HG03558 (cell line): Measurements from ENCODE around the gene CARMIL3.

Source experiments
- ATAC-seq: cut with Tn5 transposase; IDR thresholded peaks from one replicate; pipeline ENCODE4 v1.9.1; 2021; ENCODE audit warnings: moderate number of reproducible peaks; ENCODE audit not compliant: unreplicated experiment; ENCODE audit errors: extremely low read depth

The CARMIL3 gene

GRCh38 chr14:24060443-24060842, 8.6 kb downstream of the CARMIL3 start:
- no peak for ATAC-seq

GRCh38 chr14:24060984-24061913, 9.4 kb downstream of the CARMIL3 start:
- no peak for ATAC-seq

GRCh38 chr14:24062216-24062980, 10.6 kb downstream of the CARMIL3 start:
- no peak for ATAC-seq

GRCh38 chr14:24063263-24063836, 11.5 kb downstream of the CARMIL3 start:
- ATAC-seq = no peak

GRCh38 chr14:24064091-24064795, 12.4 kb downstream of the CARMIL3 start:
- no peak for ATAC-seq

- ATAC-seq = no peak
Observed at GRCh38 chr14:24064856-24065255, 13.0 kb downstream of the CARMIL3 start.

GRCh38 chr14:24065408-24065807, 13.6 kb downstream of the CARMIL3 start:
- ATAC-seq = no peak

GRCh38 chr14:24066496-24067132, 14.8 kb downstream of the CARMIL3 start:
- no peak for ATAC-seq

DNA sequence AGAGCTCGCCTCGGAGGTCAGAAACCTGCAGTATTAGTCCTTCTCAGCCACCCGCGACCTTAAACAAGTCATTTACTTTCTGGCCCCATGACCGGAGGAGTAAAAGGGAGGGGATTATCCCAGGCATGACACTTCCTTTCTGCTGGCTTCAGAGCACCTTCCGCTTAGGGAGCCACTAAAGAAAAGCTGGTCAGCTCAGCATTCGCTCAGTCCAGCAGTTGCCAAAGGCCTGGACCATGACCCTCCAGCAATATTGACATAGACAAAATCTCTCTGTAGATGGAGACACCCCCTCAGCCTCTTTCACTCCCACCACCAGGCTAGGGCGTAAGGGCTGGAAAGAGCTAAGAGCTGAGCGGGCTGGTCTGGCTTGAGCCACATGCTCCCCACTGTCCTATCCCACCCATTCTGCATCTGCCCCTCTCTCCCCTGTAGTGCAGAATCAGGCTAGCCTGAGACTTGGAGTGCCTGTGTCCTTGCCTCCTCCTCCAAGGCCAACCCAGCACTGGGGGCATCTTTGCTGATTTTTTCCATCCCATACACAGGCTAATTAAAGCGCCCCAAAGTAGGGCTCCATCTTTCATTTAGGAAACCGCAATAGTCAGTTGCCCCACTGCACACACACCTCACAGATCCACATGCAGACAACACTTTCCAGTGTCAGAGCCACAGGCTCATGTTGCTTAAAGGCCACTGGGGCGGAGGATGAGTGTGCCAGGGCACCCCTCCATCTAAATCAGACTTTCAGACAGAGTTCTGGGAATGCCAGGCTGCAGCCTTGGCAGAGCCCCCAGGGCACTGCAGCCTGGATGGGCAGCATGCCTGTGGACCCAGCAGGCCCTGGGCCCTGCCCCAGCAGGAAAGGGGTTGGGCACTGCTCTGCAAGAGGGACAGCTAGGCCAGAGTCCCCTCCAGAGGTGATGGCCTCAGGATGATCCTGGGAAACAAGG, 15.6 kb downstream of the CARMIL3 start:
- no peak for ATAC-seq

DNA sequence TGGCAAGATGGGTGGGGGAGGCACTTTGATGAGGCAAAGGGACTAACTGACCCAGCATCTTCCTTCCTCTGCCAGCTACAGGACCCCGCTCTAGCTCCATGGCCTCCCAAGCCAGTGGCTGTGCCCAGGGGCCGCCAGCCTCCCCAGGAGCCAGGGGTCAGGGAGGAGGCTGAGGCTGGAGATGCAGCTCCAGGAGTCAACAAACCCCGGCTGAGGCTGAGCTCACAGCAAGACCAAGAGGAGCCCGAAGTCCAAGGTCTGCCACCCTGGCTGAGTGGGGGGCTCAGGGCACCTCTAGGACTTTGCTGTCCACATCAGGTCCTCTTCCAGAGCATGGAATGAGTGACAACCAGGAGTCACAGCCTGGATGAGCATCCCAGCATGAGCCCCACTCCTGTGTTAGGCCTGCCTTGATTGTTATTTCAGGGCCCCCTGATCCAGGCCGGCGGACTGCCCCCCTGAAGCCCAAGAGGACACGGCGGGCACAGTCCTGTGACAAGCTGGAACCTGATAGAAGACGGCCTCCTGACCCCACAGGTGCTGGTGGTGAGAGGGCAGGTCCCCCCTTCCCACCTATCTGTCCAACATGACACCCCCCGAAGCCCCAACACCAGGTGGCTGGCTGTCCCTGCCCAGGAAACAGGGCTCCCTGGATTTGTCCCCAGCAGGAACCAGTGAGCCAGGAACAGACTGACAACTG, 17.1 kb downstream of the CARMIL3 start:
- ATAC-seq = no peak

DNA sequence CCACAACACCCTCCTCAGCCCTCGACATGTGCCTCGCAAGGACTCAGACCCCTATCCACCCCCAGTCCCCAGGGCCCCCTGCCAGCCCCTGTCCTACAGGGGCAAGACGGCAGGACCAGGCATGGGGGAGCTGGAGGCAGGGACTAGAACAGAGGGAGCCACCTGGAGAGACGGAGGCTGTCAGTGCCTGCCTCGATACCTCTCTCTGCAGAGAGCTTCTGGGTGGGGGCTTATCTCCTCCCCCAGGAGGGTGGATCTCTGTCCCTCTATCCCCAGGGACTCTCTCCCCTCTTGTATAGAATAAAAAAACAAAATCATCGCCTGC, 17.6 kb downstream of the CARMIL3 start:
- no peak for ATAC-seq

DNA sequence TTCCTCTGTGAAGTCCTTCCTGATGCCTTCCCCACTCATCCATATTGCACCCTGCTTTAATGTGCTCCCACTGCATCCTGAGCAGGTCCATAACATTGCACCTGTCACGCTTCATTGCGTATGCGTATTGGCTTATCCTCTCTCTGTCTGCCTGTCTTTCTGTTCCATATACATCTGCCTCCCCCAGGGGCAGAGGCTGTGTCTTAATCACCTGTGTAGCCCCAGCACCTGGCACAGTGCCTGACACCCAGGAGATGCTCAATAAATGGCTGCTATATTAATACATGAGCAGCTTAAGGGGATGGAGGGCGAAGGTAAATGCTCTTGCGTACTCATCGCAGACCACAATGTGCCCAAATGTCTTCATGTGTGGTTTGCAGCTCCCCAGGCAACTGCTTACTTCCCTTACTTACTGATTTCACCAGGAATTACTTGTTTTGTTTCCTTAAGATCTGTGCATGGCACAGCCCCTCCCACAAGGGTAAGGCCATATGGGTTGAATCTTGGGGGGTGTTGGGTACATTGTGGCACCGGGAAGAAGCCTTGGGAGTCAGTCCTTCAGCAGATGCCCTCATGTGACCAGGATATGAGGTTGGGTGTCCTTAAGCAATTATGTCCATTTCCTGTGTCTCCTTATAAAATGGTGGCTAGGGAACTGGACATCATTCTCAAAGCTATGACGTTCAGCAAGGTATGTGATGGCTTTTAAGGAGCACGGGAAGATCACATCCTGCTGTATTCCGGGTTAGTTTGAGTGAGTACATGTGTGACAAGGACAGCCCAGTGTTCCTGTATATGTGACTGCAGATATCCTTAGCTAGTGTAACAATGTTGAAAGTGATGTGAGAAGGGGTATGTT, 18.7 kb downstream of the CARMIL3 start:
- no peak for ATAC-seq

GRCh38 chr14:24071144-24071697, 19.4 kb downstream of the CARMIL3 start, which contains the start of gene CPNE6:
CPNE6 (plus strand) TSS chr14:24071562; CDS start chr14:24072937, 1,375 bp downstream.
- ATAC-seq = no peak

DNA sequence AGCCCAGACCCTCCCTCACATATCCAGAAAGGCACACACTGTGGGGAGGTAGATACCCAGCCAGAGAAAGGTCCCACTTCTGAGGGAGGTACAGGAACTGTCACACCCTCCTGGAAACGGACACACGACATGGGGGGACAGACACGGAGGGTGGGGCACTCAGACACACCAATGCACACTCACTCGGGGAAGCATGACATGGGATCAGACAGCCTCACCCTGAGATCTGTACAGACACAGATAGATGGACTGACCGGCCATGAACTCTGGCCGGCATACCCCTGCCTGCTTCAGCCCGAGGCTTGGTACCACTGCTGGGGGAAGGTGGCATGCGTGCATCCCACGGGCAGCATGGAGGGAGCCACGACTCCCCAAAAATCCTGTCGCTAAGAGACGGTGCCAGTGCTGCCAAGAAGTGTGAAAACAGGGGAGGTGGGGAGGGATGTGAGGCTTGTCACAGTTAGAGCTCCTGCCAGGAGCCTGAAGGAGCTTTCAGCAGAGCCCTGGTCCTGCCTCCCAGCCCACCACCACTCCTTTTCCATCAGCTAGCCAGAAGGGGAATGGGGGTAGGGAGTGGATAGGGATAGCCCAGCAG, 20.1 kb downstream of the CARMIL3 start:
- no peak for ATAC-seq

DNA sequence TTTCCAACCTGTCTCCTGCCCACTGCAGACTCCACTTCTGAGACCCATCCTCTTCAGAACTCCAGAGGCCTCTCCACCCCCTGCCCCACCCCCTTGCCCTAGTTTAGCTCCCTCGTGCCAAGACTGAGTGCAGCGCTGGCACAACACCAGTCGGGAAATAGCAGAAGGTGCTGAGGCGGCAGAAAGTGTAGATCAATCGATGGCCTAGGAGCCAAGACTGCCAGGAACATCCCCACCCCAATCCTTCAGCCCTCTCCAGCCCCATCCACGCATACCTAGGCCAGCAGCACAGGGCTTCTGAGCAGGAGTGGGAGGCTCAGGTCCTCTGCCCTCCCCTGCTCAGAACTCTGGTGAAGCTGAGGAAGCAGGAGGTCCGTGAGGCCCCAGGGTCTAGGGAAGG, 20.6 kb downstream of the CARMIL3 start:
- no peak for ATAC-seq
